ENCODE measurements around the gene MFRP. TPM values are rescaled to one million over a fixed set of nuclear protein-coding genes. Genes with fewer than 3 reads are reported as not detected.

The MFRP gene
- total and polyA plus RNA-seq, 10 of the 15 experiments (the other 5 are each of a cell fraction or from before 2014, with no cell fraction given): not detected

GRCh38 chr11:119330237-119330636 lies 16.3 kb downstream of the MFRP start:
- H3K36me3 ChIP-seq (ENCODE audit: control insufficient read depth in 2 of 2, insufficient read depth in 2 of 2, low read length in 1 of 2): no peaks in the 10 kb centered on the region
- no peak overlapping the region for H2AFZ ChIP-seq (ENCODE audit: control insufficient read depth, low read depth, low read length)
- no peak for FAIRE-seq
- TF ChIP-seq RAD51 (IDR thresholded peaks at IDR 0.05): no peak
- TF ChIP-seq CBFB (IDR thresholded peaks at IDR 0.05; ENCODE audit: low read depth): no peak
- no peak for TF ChIP-seq EGR1 (IDR thresholded peaks at IDR 0.05; ENCODE audit: borderline replicate concordance in 1 of 2, low read depth in 2 of 2, low read length in 2 of 2)
- TF ChIP-seq TARDBP (IDR thresholded peaks at IDR 0.05; ENCODE audit: borderline replicate concordance): no peak
- TF ChIP-seq MXI1 (IDR thresholded peaks at IDR 0.05; ENCODE audit: low read depth, low read length): no peak
- no peak for TF ChIP-seq RAD21 (IDR thresholded peaks at IDR 0.05; ENCODE audit: insufficient read depth, low read depth, low read length)
- TF ChIP-seq SIX5 (IDR thresholded peaks at IDR 0.05; ENCODE audit: low read depth, low read length, severe bottlenecking): no peak
- no peak for TF ChIP-seq NR2C2 (IDR thresholded peaks at IDR 0.05; ENCODE audit: borderline replicate concordance, control insufficient read depth, insufficient read length, low read depth)
- no peak for TF ChIP-seq BACH1 (IDR thresholded peaks at IDR 0.05; ENCODE audit: borderline replicate concordance)
- no peak for TF ChIP-seq ZZZ3 (IDR thresholded peaks at IDR 0.05; ENCODE audit: control insufficient read depth, insufficient read length, low read depth)
- no peak for TF ChIP-seq NFYB (IDR thresholded peaks at IDR 0.05; ENCODE audit: insufficient read depth, low read depth, low read length)
- TF ChIP-seq BCLAF1 (IDR thresholded peaks at IDR 0.05): no peak
- no peak for TF ChIP-seq RCOR1 (conservative IDR thresholded peaks at IDR 0.05; ENCODE audit: low read depth, low read length)
- TF ChIP-seq TCF12 (IDR thresholded peaks at IDR 0.05; ENCODE audit: low read depth, low read length): no peak
- TF ChIP-seq RBBP5 (conservative IDR thresholded peaks at IDR 0.05): no peak
- no peak for TF ChIP-seq RELA (IDR thresholded peaks at IDR 0.05; ENCODE audit: borderline replicate concordance, partially characterized antibody)
- TF ChIP-seq MLLT1 (IDR thresholded peaks at IDR 0.05): no peak
- no peak for TF ChIP-seq SPI1 (IDR thresholded peaks at IDR 0.05; ENCODE audit: borderline replicate concordance, insufficient read depth, low read depth, low read length)
- TF ChIP-seq POLR2AphosphoS5 (IDR thresholded peaks at IDR 0.05; ENCODE audit: low read length): no peak
- in situ Hi-C loops (cut with MboI) (no loop called here), intact Hi-C loops (cut with micrococcal nuclease; ENCODE audit: unreplicated experiment) (no loop called here)
- ChIA-PET RAD21 (ENCODE audit: unreplicated experiment) (no interaction called here), POLR2A (no interaction called here), SMC1A (ENCODE audit: uncharacterized antibody, unreplicated experiment) (no interaction called here), CTCF (interaction anchor here (6.1 kb wide), 1 partner anchor 8 kb away, joined by 58 read pairs; no protein-coding TSS in a partner anchor)
- H3K4me2 ChIP-seq (ENCODE audit: control insufficient read depth, insufficient read depth): no peak overlapping the region
- no peak overlapping the region for H3K4me3 ChIP-seq
- peaks cover 8% of the 10 kb centered on the region for H3K79me2 ChIP-seq (ENCODE audit: control insufficient read depth, insufficient read depth, low read length)
- H3K27me3 ChIP-seq (replicated peaks in 1 of 2; ENCODE audit: control insufficient read depth in 2 of 2, insufficient read depth in 2 of 2, low read length in 1 of 2): no peaks in the 10 kb centered on the region
- no peaks in the 10 kb centered on the region for H4K20me1 ChIP-seq (ENCODE audit: control insufficient read depth, insufficient read depth)
- DNase-seq (ENCODE audit: low read depth, low spot score): no peak
- ATAC-seq: no peak
- BruUV-seq (replicated peaks): no TSS peak
- no peaks in the 10 kb centered on the region for H3K9me3 ChIP-seq (replicated peaks; ENCODE audit: control insufficient read depth, insufficient read depth, low read length)
- peaks cover 5% of the 10 kb centered on the region; the same call in 1 of the 2 replicates for H3K4me1 ChIP-seq (ENCODE audit: control insufficient read depth, insufficient read depth, low read length)
- H3K9ac ChIP-seq (ENCODE audit: control insufficient read depth, insufficient read depth, low read length): no peak overlapping the region
- no peak overlapping the region for H3K27ac ChIP-seq (ENCODE audit: control insufficient read depth, insufficient read depth)
- 0% methylated on average over 1 of the region's 1 CpG for WGBS (ENCODE audit: insufficient coverage, insufficient replicate concordance, low lambda C conversion rate, missing lambda C conversion rate)
